ENCODE data around the gene NAV2.

DNA sequence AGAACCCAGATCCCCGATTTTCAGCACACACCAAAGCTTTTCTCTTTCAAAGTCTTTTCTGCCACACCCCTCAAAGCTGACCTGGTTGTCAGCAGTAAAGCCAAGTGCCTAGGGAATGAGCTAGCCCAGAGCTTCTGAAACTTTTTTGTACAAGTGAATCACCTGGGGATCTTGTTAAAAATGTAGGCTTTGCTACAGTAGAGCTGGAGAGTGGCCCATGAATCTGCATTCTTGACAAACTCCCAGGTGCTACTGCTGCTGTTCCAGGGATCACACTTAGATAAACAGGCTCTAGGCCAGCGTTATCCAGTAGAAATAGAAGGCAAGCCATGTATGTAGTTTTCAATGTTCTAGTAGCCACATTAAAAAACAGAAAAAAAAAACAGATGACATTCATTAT is 21.8 kb upstream of the NAV2 start:
- TF ChIP-seq, protein P1, sequence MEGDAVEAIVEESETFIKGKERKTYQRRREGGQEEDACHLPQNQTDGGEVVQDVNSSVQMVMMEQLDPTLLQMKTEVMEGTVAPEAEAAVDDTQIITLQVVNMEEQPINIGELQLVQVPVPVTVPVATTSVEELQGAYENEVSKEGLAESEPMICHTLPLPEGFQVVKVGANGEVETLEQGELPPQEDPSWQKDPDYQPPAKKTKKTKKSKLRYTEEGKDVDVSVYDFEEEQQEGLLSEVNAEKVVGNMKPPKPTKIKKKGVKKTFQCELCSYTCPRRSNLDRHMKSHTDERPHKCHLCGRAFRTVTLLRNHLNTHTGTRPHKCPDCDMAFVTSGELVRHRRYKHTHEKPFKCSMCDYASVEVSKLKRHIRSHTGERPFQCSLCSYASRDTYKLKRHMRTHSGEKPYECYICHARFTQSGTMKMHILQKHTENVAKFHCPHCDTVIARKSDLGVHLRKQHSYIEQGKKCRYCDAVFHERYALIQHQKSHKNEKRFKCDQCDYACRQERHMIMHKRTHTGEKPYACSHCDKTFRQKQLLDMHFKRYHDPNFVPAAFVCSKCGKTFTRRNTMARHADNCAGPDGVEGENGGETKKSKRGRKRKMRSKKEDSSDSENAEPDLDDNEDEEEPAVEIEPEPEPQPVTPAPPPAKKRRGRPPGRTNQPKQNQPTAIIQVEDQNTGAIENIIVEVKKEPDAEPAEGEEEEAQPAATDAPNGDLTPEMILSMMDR (IDR thresholded peaks at IDR 0.05; ENCODE audit: low read length), result no peak
- TF ChIP-seq EZH2 (optimal IDR thresholded peaks at IDR 0.05; ENCODE audit: low read depth, low read length), result no peak
